Left kidney (tissue), 1 donor: ENCODE measurements around the gene PAX9. TPM values are rescaled to one million over a fixed set of nuclear protein-coding genes. Genes with fewer than 3 reads are reported as not detected.

Experiments used
- polyA plus RNA-seq: library from polyadenylated mRNA; unstranded; fragments of 120-200 nt; gene quantifications from one replicate; pipeline ENCODE4 v1.2.1, GENCODE V29; 2013; ENCODE audit not compliant: insufficient read length

PAX9 gene
- polyA plus RNA-seq, 1 donor, result 0.33 TPM

Other genes starting within 250 kb of the PAX9 start
- not detected for gene NKX2-1, start 141.6 kb upstream of the PAX9 start, polyA plus RNA-seq
- gene NKX2-8, start 79.2 kb upstream of the PAX9 start, polyA plus RNA-seq, result not detected